Stimulated activated CD4-positive, alpha-beta T cell treated with anti-CD3 and anti-CD28 coated beads, TNF-alpha, amount 100 ng/mL, for 4 hours (primary cell): Measurements from ENCODE around the gene ARHGAP15.

Experiments used
- DNase-seq, 3 experiments: peaks; one replicate each; pipeline ENCODE4 v3.0.0-alpha.2; 2020; ENCODE audit warnings: low read depth in 3 of 3

Gene ARHGAP15

DNA sequence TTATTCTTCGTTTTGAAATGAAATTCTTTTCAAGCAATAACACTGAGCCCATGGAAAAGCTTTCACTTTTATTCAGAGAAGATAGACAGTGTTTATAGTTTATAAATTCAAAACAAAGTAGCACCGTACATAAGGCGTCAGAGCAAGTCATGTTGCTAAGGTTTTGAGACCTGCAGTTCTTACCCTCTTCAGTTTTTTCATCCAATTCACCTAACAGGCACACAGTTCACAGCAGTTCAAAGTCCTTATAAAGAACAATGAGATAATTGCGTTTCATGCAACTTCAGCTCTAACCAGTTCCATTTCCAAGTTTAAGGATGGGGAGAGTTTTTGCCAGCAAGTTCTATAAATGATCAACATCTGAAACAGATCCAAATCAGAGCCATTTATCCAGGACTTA, 96.7 kb downstream of the ARHGAP15 start:
- DNase-seq = no peak

DNA sequence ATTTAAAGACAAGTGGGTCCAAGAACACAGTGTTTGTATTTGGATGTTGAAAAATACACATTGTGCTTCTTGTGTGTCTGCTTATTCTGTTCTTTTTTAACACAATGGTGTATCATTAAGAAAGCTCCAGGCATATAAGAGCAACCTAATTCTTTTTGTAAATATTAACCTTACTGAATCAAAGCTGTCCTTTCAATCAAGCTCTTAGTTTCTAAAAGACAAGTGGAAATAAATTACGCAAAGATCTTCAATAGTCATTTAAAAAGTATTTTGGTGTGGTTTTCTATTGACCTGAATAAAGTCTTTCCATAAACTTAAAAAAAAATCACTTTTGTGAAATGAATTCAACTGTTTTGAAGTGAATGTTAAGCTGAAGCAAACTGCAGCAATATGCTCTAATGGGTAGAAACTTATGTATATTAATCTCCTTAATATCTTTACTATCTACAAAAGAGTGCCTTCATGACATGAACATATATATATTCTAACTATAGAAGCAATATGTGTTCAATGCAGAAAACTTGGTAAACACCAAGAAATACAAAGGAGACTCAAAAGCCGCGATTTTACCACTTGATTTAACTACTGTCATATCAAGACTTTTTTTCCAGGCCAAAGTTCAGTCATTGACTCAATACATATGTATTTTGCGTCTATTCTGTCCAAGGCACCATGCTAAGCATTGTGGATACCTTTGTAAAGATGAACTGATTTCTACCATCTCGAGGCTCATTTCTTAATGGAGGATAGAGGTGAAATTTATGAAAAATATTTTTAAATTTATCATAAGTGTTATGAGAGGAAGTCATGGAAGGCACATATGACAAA, 97.7 kb downstream of the ARHGAP15 start:
- no peak for DNase-seq

DNA sequence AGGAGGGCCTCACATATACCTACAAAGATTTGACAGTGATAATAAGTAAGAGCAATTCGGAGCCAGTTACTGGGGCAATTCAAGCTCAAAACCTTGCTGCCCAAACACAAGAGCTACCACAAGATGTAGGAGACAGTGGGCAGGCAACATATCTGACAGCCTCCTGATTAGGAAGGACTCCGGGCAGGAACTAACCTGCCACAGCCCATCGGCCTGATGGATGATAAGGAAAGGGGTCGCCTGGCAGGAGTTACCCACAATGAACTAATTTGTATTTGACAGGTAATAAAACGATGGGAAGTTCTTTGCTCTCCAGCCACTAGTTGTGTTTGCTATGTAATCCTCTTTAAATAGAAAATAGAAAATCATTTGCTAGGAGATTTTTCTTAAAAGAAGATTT, 100.2 kb downstream of the ARHGAP15 start:
- DNase-seq = no peak

DNA sequence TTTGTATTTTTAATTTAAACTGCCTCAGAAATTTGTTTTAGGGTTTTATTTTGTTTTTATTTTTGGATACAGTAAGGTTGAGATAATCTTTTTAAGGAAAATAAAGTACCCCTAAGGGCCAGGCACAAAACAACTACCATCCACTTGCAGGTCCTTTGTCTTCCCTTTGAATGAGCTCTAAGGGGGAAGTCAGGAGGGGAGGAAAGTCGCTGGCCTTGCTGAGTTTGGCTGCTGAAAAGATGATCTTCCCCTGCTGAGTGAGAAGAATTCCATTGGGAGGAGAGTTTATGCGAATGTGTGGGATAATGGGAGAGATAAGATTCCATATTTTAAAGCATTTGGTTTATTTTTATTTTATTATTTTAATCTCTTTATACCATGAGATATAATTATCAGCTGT, 100.7 kb downstream of the ARHGAP15 start:
- no peak for DNase-seq

DNA sequence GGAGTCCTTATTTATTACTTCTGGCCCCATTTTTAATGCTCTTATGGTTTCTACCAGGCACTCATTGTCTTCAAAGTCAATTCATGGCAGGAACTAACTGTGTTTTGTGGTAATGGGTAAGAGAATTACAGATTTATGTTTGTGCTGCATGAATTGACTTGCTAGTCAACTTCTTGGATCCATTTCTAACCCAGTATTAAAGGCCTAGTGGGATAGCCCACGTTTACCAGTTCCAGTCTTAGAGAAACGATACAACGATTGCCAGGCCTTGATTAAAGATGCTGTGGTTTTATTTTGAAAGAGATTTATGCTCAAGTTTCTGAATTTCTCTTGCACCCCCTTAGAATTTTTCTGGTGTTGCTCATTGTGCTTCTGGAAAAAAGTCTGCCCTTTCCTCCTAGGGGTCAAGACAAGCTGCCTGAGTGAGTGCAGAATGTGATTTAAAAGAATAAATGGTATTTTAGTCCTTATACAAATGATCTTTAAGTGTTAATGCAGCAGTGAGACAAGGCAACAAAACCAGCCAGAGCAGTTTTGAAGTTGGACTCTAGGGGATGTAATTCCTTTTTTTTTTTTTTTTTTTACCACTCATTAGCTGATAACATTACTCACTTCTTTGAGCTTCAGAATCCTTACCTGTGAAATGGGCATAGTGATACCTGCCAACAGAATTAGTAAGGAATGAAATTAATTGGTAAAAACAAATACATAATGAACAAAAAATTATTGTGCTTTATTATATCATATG, 101.5 kb downstream of the ARHGAP15 start:
- DNase-seq = no peak

DNA sequence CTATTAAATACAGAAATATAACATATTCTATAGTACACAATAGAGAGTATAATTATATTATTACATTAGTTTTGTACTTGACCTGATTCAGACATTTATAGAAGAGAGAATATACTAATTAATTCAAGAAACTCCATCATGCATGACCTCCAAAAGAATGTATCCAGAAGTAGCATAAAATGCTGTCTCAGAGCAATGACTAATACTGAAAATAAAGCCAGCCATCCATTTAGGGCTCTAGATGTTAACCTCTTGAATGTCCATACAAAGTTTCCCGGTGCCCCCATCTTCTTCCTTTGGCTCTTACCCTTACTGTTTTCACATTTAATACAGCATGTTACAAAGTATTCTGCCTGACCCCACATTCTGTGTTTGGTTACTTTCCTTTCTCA, 102.0 kb downstream of the ARHGAP15 start:
- DNase-seq = no peak

DNA sequence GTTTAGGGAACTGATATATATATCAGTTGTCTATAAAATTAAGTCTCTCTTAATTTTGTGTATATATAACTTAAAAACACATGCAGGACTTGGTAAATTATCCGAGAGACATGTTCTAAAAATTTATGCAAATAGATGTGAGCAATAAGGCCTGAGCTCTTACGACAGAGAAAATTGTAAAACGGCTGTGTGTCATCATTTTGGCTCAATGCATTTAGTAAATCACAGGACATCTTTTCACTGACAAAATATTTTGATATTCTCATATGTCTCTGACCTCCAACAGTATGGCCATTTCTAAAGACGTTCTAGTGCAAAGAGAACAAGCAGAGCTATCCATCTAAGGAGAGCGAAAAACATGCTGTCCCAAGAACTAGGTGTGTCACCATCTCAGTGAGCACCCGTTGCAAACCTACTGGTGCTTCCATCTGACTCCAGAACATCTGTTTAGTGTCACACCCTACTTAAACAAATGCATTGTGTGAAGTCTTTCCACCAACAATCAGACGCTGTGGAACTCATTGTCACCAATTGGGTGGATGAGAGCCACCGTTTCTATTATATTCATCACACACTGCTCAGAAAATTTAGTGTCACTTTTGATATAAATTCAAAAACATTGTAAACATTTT, 108.0 kb downstream of the ARHGAP15 start:
- no peak for DNase-seq

DNA sequence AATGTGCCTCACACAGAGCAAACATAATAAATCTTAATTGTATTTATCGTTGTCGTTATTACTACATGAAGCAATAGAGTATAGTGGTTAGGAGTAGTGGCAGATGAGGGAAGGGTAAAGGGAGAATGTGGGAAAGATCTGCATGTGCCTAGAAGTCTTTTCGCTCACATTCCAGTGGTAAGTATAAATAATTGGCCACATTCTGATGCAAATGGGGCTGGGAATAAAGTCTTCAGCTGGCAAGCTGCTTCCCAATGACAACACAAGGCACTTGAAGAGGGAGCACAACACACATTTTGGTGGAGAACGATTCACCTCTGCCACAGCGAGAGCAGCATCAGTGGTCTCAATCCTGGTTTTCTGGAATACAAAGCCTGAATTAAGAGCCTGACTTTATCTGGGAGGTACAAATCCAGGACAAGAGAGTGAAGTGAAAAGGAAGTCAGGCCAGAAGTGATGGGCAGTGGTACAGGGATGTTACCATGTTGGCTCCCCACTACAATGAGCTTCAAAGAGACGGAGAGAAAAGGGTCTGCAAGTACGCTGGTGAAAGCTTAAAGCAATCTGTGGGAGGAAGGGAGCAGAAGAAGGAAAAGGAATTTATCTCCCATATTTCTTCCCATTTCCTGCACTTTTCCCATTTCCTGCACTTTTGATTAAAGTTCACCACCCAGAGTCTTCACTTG, 112.3 kb downstream of the ARHGAP15 start:
- DNase-seq = no peak

- no peak for DNase-seq
Measured at GRCh38 chr2:143246246-143246645, 117.0 kb downstream of the ARHGAP15 start.

- no peak for DNase-seq
Measured at GRCh38 chr2:143246815-143247744, 117.9 kb downstream of the ARHGAP15 start.

DNA sequence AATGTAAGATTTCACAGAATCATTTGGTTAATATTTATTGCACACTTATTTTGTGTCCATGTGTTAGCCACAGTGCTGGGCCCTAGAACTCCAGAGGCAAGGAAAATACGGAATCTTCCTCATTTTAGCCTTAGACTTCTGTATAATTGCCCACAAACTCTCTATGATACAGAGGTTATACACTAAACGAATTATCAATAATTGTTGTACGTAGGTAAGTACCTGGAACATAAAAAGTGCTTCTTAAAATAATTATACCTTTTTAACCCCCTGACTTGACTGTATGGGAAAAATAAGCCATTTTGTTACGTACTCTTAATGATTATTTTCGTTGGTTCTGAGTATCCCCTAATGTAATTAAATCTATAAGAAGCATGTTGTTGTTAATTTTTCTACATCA, 119.4 kb downstream of the ARHGAP15 start:
- DNase-seq = no peak

DNA sequence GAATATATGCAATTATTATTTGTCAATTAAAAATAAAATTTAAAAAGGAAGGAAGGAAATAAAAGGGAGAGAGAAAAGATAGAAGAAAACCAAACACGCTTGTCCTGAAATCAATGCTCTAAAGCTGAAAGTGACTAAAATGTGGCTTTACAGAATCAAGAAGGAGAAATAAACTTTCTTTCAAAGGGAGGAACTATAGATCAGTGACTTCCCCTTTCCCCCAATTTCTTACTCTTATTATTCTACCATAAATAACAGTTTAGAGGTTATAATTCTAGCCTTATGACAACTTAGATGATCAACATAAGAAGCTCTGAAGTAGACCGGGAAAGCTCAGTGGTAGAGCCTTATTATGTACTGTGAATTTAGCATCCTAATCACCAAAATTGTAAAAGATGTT, 122.5 kb downstream of the ARHGAP15 start:
- no peak for DNase-seq

DNA sequence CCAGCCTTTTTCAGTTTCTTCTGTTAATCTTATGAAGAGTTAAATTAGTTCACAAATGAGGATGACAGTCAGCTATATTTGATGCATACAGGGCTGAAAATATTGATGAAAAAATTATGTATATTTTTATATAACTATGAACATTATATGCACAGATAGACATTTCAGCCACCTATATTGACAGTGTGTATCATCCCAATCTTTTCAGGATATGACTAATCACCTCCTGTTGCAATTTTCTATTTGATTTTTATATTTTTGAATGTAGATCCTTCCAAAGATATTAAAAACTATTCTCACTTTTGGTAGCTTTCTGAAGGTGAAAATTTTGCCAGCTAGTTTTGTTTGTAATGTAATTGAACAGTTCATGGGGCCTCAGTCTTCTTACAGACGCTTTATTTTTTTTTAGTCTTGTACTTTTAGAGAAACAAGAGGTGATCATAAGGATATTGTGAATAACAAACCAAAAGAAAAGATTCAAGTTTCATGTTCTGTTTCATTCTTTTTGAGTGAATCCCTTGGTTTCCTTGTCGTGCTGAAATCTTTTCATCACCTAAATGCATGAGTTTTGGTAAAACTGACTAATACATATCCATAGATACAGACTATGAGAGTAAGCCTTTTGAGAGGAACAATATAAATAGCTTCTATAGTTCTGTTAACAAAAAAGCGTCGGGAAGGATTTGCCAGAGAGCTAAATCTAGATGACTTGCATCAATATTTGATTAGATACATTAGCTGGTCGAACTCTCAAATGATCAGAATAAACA, 123.1 kb downstream of the ARHGAP15 start:
- DNase-seq = no peak

DNA sequence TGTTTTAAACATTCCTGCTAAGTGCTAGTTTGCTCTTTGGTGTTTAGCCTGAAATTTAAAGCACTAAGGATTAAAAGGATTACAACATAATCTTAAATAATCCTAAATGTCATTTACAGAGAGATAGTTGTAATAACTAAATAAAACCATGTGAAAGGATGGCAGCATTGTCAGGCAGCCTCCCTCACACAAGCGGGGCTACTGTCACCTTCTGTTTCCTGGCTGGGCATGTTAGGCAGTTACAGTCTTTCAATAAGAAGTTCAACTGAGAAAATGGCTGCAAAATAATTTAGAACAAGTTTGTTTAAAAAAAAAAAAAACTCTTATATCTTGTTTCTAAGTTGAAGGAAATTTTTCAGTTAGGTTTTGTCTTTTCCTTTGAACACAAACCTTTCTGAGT, 124.9 kb downstream of the ARHGAP15 start:
- no peak for DNase-seq

DNA sequence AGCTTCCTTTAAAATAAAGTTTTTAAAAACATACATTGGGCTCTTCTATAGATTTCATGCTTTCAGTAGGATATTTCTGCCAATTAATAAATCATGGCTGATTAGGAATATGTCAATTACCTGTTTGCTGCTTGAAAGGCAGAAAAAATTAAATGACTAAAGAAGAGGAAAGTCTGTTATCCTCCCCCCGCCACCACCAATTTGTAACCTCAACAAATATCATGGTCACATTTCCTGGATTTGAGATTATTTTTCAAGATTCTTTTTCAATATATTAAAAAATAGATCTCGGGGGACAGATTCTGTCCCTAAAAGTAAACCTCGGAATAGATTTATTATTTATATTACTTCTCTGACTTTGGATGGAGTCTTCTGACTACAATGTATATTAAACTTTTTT, 125.9 kb downstream of the ARHGAP15 start:
- no peak for DNase-seq

DNA sequence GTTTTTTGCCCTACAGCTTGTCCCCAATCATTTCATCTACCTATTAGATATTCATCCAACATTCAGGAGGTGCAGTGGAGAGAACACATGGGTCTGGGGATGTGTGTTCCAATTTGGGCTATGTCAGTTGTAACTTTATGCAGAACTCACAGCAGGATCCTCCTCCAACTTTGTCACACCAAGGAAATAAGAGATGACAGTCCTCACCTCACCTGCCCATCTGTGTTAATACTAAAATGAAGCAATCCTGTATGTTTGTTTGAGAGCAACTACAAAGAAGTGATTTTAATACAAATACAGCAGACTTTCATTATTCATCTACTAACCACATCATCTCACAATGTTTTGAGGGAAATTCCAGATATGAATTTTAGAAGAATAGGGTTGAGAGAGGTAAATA, 126.7 kb downstream of the ARHGAP15 start:
- DNase-seq = no peak

DNA sequence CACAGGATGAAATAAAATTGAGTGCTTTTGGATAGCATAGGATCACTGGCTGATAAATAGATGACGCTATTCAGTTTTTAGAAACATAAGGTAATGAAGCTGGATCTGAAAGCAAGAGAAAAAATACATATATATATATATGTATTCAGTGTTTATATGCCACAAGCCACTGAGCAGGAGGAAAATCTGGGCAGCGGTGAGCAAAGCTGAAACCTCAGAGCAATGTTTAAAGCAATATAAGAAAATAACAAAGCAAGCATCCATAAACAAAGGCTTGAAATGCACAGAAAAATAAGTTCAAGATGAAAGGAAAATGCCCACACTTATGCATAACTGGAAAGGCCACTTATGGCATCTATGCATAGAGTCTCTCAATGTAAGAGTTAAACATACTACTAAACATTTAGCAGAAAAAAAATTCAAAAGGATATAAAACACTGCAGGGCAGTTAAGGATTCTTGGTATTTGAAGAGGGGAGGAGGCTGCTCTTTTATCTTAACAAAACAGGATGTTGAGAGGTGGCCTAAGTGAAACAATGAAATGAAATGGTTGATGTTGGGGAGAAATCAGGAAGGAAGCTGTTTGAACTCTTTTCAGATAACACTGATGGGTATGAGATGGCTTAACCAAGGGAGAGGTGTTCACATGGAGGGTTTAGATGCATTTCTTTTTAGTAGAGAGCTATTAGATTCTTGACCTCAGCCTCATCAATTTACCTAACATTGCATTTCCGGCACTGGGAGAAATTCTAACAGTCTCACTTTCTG, 129.1 kb downstream of the ARHGAP15 start:
- no peak for DNase-seq

DNA sequence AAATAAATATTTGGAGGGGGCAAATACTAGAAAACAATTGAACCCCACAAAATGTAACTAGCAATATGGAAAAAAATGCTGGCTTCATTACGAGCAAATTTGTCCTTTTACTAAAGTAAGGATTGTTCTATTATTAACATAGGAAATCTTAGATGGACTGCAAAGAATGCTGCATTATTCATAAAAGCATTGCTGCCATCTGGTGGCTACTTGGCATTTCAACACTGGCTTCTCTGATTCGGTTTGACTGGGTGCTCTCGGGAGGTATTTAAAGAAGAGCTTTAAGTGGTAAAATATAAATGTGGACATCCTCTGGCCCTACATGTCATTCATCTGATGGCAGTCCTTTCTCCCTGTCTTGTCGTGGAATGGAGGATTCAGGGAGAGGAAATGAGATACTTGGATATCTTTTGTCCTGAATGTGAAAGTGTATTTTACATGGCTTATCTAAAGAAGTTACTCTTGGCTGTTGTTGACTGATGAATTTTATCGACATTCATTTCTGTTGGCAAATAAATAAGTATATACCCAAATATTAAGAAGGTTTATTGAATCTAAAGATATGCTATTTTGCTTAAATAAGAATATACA, 130.2 kb downstream of the ARHGAP15 start:
- DNase-seq = peak; percentile 27 to 56 (median 55)

- DNase-seq = peak in 1 of 3 experiments; percentile 18
Measured at GRCh38 chr2:143261986-143262385, 132.8 kb downstream of the ARHGAP15 start.
